Stimulated activated CD8-positive, alpha-beta memory T cell treated with anti-CD3 and anti-CD28 coated beads, Interleukin-4, amount 100 ng/mL, for 48 hours (primary cell): ENCODE results near the gene EEF2.
A peak's percentile ranks its signal among the peaks of the same experiment; 100 is the strongest.
"Not testable (repeated sequence)": the region's sequence is repeated elsewhere in the genome, so short reads cannot be mapped to it uniquely, and the experiment has no call there.

Experiments used
- DNase-seq: peaks from one replicate; pipeline ENCODE4 v3.0.0-alpha.2; 2020

EEF2 gene

GRCh38 chr19:4014541-4015491 is 29.6 kb upstream of the EEF2 start:
- DNase-seq, result peak; percentile 70

- no peak for DNase-seq
These were observed 28.8 kb upstream of the EEF2 start for GRCh38 chr19:4013886-4014540.

- no peak for DNase-seq
These were observed 27.8 kb upstream of the EEF2 start for GRCh38 chr19:4012975-4013634.

GRCh38 chr19:4012092-4012974 is 27.1 kb upstream of the EEF2 start:
- DNase-seq, result no peak

GRCh38 chr19:4011430-4011829 is 26.2 kb upstream of the EEF2 start:
- not testable (repeated sequence) for DNase-seq

GRCh38 chr19:4010808-4011110 is 25.5 kb upstream of the EEF2 start:
- DNase-seq, result no peak

GRCh38 chr19:4009990-4010807 is 24.9 kb upstream of the EEF2 start:
- no peak for DNase-seq

- DNase-seq, result peak; percentile 62
These were observed 22.7 kb upstream of the EEF2 start for GRCh38 chr19:4007836-4008539.

GRCh38 chr19:4007021-4007835 is 22.0 kb upstream of the EEF2 start, which contains the start of gene PIAS4:
Gene PIAS4 (plus strand): TSS chr19:4007736. CDS start chr19:4007761, 25 bp downstream.
- DNase-seq, result peak; percentile 93

GRCh38 chr19:4005436-4005835 is 20.2 kb upstream of the EEF2 start:
- DNase-seq, result not testable (repeated sequence)

GRCh38 chr19:4000798-4001197 is 15.5 kb upstream of the EEF2 start:
- DNase-seq, result not testable (repeated sequence)

- not testable (repeated sequence) for DNase-seq
These were observed 13.6 kb upstream of the EEF2 start for GRCh38 chr19:3998667-3999412.

- no peak for DNase-seq
These were observed 10.3 kb upstream of the EEF2 start for GRCh38 chr19:3995607-3996006.

- DNase-seq, result no peak
These were observed 5.5 kb upstream of the EEF2 start for GRCh38 chr19:3990815-3991117.

- DNase-seq, result peak; percentile 92
These were observed 2.5 kb upstream of the EEF2 start for GRCh38 chr19:3987619-3988371.

- DNase-seq, result peak; percentile 74
These were observed 1.2 kb upstream of the EEF2 start for GRCh38 chr19:3986260-3987041.

- no peak for DNase-seq
These were observed 488 bp upstream of the EEF2 start for GRCh38 chr19:3985643-3986259.

- DNase-seq, result no peak
These were observed 717 bp downstream of the EEF2 start for GRCh38 chr19:3984584-3984907.
